ENCODE results near the gene TOGARAM1.

Gene TOGARAM1, protein sequence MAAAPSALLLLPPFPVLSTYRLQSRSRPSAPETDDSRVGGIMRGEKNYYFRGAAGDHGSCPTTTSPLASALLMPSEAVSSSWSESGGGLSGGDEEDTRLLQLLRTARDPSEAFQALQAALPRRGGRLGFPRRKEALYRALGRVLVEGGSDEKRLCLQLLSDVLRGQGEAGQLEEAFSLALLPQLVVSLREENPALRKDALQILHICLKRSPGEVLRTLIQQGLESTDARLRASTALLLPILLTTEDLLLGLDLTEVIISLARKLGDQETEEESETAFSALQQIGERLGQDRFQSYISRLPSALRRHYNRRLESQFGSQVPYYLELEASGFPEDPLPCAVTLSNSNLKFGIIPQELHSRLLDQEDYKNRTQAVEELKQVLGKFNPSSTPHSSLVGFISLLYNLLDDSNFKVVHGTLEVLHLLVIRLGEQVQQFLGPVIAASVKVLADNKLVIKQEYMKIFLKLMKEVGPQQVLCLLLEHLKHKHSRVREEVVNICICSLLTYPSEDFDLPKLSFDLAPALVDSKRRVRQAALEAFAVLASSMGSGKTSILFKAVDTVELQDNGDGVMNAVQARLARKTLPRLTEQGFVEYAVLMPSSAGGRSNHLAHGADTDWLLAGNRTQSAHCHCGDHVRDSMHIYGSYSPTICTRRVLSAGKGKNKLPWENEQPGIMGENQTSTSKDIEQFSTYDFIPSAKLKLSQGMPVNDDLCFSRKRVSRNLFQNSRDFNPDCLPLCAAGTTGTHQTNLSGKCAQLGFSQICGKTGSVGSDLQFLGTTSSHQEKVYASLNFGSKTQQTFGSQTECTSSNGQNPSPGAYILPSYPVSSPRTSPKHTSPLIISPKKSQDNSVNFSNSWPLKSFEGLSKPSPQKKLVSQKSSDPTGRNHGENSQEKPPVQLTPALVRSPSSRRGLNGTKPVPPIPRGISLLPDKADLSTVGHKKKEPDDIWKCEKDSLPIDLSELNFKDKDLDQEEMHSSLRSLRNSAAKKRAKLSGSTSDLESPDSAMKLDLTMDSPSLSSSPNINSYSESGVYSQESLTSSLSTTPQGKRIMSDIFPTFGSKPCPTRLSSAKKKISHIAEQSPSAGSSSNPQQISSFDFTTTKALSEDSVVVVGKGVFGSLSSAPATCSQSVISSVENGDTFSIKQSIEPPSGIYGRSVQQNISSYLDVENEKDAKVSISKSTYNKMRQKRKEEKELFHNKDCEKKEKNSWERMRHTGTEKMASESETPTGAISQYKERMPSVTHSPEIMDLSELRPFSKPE (N-terminal part only)

DNA sequence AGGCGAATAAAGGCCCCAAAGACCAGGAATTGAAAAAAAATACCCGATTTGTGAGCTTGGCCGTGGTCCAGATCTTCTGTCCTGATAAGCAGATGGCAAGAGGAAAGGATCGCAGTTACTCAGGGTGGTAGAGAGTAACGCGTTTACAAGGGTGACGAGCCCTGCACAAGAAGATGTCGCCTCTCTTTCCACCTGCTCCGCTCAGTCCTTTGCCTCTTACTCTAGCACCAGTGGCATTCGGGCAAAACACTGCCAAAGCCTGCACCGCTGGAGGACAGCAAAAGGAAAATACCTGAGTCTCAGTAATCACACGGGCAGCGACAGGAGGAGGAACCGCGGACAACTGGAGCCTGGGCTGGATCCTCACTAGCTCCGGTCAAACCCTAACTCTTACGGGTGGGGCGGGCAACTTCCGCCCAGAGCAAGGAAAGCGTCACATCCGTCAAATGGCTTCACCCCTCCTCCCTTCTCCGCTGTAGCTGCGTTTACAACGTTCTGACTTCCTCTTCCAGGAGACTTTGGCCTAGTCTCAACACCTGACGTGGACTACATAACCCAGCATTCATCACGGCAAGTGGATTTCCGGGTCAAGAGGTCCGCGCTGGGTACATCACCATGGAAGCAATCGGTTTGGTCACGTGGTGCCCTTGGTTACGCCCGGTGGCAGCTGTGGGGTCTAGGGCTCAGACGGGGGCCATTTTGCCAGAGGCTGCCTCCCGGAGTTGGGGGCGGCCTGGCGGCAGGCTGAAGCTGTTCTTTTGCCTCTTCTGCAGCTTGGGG lies at the start of gene TOGARAM1, which contains the start of gene KLHL28:
TSS of gene TOGARAM1 (plus strand) at position 637 of the 780 bp plus-strand sequence. CDS start 232 bp downstream, outside the sequence.
TSS of gene KLHL28 (minus strand) at position 394 of the 780 bp plus-strand sequence. CDS start 16,019 bp downstream, outside the sequence.
- peak within 1 kb of the TSS; percentile 83 for H3K27ac ChIP-seq (ENCODE audit: low read depth, low read length)
- peak within 1 kb of the TSS; percentile 66 for H3K9ac ChIP-seq (ENCODE audit: low read length)
- H3K4me3 ChIP-seq (ENCODE audit: low read length): peak within 1 kb of the TSS; percentile 94
- H3K4me1 ChIP-seq (ENCODE audit: control insufficient read depth, insufficient read depth, low read length): peaks cover 20% of the 10 kb centered on the region
- H3K27me3 ChIP-seq (ENCODE audit: control insufficient read depth, insufficient read depth, low read length): no peaks in the 10 kb centered on the region
- H3K36me3 ChIP-seq (ENCODE audit: control insufficient read depth, insufficient read depth, low read length): no peaks in the 10 kb centered on the region

DNA sequence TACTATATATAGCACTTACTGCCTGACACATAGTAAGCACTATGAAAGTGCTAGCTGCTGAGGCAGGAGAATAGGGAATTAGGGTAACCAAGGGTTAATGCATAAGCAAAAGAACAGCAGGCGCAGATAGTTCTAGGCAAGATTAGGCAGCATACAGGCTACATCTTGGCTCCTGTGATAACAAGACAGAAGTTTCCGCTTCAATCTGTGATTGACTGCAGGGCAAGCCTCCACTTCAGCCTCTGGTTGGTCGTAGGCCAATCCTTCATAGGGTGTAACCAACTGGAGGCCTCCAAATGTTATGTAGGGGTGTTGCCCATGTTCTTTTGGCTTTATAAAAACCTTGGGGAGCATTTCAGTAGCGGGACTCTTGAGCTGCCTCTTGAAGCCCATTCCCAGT lies 47.1 kb upstream of the TOGARAM1 start:
- no peak overlapping the region for H3K4me3 ChIP-seq (ENCODE audit: low read length)
- no peak overlapping the region for H3K9ac ChIP-seq (ENCODE audit: low read length)
- no peak overlapping the region for H3K27ac ChIP-seq (ENCODE audit: low read depth, low read length)
- H3K4me1 ChIP-seq (ENCODE audit: control insufficient read depth, insufficient read depth, low read length): no peaks in the 10 kb centered on the region
- no peaks in the 10 kb centered on the region for H3K27me3 ChIP-seq (ENCODE audit: control insufficient read depth, insufficient read depth, low read length)
- H3K36me3 ChIP-seq (ENCODE audit: control insufficient read depth, insufficient read depth, low read length): no peaks in the 10 kb centered on the region

DNA sequence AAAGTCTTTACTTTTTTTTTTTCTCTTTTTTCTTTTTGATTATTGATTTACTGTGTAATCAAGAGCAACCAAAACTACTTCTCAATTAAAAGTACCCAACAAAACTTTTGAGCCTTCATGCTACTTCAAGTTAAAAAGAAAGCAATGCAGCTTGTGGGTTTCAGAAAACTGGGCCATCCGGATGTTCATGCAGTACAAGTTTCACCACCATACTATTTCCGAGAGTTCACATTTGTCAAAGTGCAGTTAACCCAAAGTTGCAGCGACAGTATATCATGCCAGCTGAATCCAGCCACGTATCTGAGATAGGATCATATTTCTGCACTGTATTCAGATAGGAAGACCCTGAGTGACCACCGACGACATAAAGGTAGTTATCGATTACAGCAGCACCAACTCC lies 33.2 kb upstream of the TOGARAM1 start:
- Histone ChIP-seq H3K36me3 (ENCODE audit: control insufficient read depth, insufficient read depth, low read length) (no peaks in the 10 kb centered on the region), H3K27me3 (ENCODE audit: control insufficient read depth, insufficient read depth, low read length) (no peaks in the 10 kb centered on the region)

DNA sequence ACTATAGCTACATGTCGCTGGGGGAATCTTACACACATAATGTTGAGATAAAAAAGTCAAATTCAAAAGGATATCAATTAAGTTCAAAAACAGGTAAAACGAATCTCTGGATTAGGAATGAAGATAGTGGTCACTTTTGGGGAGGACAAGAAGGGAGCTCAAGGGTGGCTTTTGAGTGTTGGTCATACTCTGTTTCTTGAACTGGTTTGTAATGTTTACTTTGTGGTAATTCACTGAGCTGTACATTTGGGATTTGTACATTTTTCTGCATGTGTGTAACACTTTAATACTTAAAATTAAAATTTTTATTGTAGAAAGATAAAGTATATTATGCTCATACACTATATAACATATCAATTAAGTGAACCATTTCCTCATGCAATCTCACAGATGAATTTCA lies 26.8 kb upstream of the TOGARAM1 start:
- H3K9ac ChIP-seq (ENCODE audit: low read length): no peak overlapping the region
- no peak overlapping the region for H3K4me3 ChIP-seq (ENCODE audit: low read length)
- H3K27ac ChIP-seq (ENCODE audit: low read depth, low read length): no peak overlapping the region
- no peaks in the 10 kb centered on the region for H3K27me3 ChIP-seq (ENCODE audit: control insufficient read depth, insufficient read depth, low read length)
- peaks cover 7% of the 10 kb centered on the region for H3K36me3 ChIP-seq (ENCODE audit: control insufficient read depth, insufficient read depth, low read length)
- no peaks in the 10 kb centered on the region for H3K4me1 ChIP-seq (ENCODE audit: control insufficient read depth, insufficient read depth, low read length)

More for the DNA sequence above, 33.2 kb upstream of the TOGARAM1 start:
- no peak overlapping the region for H3K4me3 ChIP-seq (ENCODE audit: low read length)
- H3K27ac ChIP-seq (ENCODE audit: low read depth, low read length): no peak overlapping the region
- H3K4me1 ChIP-seq (ENCODE audit: control insufficient read depth, insufficient read depth, low read length): no peaks in the 10 kb centered on the region
- no peak overlapping the region for H3K9ac ChIP-seq (ENCODE audit: low read length)

DNA sequence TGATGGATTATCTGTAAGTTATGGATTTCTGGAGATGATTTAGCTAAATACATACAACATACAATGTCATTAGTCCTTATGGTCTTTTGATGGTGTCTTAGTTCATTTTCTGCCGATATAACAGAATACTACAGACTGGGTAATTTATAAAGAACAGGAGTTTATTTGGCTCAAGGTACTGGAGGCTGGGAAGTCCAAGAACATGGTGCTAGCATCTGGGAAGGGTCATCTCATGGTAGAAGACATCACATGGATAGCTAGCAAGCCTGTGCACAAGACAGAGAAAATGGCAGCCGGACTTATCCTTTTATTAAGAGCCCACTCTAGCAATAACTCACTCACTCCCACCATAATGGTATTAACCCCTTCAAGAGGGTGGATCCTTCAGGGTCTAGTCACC lies 24.4 kb upstream of the TOGARAM1 start:
- no peaks in the 10 kb centered on the region for H3K27me3 ChIP-seq (ENCODE audit: control insufficient read depth, insufficient read depth, low read length)
- H3K27ac ChIP-seq (ENCODE audit: low read depth, low read length): no peak overlapping the region
- peaks cover 7% of the 10 kb centered on the region for H3K36me3 ChIP-seq (ENCODE audit: control insufficient read depth, insufficient read depth, low read length)
- H3K4me1 ChIP-seq (ENCODE audit: control insufficient read depth, insufficient read depth, low read length): no peaks in the 10 kb centered on the region
- H3K4me3 ChIP-seq (ENCODE audit: low read length): no peak overlapping the region
- no peak overlapping the region for H3K9ac ChIP-seq (ENCODE audit: low read length)

DNA sequence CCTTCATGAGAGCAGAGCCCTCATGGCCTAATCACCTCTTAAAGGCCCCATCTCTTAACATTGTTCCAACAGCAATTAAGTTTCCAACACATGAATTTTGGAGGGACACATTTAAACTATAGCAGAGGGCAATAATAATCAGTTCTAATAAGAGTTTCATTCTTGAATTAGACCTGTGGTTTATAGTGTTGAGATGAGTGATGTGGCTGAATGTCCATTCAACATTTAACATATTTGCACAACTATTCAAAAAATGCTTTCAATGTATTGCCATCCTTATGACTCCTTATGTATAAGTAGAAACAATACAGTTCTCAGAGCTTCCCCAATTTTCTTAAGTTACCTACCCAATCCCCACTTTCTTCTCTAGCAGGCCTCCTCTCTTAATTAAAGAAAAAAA lies 21.8 kb upstream of the TOGARAM1 start:
- Histone ChIP-seq H3K4me3 (ENCODE audit: low read length) (no peak overlapping the region), H3K27ac (ENCODE audit: low read depth, low read length) (no peak overlapping the region), H3K4me1 (ENCODE audit: control insufficient read depth, insufficient read depth, low read length) (no peaks in the 10 kb centered on the region), H3K27me3 (ENCODE audit: control insufficient read depth, insufficient read depth, low read length) (no peaks in the 10 kb centered on the region), H3K9ac (ENCODE audit: low read length) (no peak overlapping the region), H3K36me3 (ENCODE audit: control insufficient read depth, insufficient read depth, low read length) (peaks cover 7% of the 10 kb centered on the region)

DNA sequence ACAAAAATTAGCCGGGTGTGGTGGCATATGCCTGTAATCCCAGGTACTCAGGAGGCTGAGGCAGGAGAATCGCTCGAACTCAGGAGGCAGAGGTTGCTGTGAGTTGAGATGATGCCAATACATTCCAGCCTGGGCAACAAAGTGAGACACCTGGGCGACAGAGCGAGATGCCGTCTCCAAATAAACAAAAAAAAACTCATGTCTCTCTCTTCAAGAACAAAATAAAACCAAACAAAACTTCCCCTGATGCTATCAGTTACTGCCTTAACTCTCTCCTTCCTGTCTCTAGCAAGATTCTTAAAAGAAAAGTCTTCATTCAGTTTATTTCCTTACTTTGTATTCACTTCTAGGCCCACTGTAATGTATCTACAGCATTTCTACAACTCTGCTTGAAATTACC lies 21.0 kb upstream of the TOGARAM1 start:
- peaks cover 7% of the 10 kb centered on the region for H3K36me3 ChIP-seq (ENCODE audit: control insufficient read depth, insufficient read depth, low read length)

DNA sequence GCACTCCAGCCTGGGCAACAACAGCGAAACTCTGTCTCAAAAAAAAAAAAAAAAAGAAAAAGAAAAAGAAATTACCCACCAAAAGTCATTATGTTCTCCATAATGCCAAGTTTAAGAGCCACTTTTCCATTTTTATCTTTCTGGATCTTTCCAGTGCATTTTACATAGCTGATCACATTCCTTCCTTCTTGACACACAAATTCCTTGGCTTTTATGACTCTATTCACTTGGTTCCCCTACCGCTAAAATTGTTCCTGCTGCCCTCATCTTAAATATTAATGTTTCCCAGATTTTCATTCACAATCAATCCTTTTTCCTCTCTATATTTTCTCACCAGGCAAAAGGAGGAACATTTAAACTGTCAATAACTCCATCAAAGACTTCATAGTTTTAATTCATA lies 20.4 kb upstream of the TOGARAM1 start:
- no peak overlapping the region for H3K9ac ChIP-seq (ENCODE audit: low read length)
- H3K27ac ChIP-seq (ENCODE audit: low read depth, low read length): no peak overlapping the region
- no peak overlapping the region for H3K4me3 ChIP-seq (ENCODE audit: low read length)
- H3K4me1 ChIP-seq (ENCODE audit: control insufficient read depth, insufficient read depth, low read length): no peaks in the 10 kb centered on the region
- H3K27me3 ChIP-seq (ENCODE audit: control insufficient read depth, insufficient read depth, low read length): no peaks in the 10 kb centered on the region
- H3K36me3 ChIP-seq (ENCODE audit: control insufficient read depth, insufficient read depth, low read length): peaks cover 5% of the 10 kb centered on the region

More for the DNA sequence above, 21.0 kb upstream of the TOGARAM1 start:
- no peak overlapping the region for H3K27ac ChIP-seq (ENCODE audit: low read depth, low read length)
- H3K27me3 ChIP-seq (ENCODE audit: control insufficient read depth, insufficient read depth, low read length): no peaks in the 10 kb centered on the region
- H3K9ac ChIP-seq (ENCODE audit: low read length): no peak overlapping the region
- H3K4me1 ChIP-seq (ENCODE audit: control insufficient read depth, insufficient read depth, low read length): no peaks in the 10 kb centered on the region
- no peak overlapping the region for H3K4me3 ChIP-seq (ENCODE audit: low read length)

DNA sequence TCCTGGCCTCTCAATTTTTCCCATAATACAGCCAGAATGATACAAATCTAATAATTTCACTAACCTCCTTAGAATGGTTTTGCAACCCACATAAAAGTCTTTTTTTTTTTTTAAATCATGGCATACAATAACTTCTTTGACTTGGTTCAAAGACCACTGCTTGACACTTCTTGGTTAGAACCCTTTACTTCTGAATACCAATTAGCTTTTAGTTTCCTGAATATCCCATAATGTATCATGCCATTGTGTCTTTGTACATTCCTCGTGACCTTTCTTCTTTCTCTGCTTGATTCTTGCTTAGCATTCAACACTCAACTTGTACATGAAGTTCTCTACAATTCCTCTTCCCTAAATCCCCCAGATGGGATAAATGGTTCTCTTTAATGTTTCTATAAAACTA lies 19.6 kb upstream of the TOGARAM1 start:
- no peaks in the 10 kb centered on the region for H3K4me1 ChIP-seq (ENCODE audit: control insufficient read depth, insufficient read depth, low read length)
- H3K27ac ChIP-seq (ENCODE audit: low read depth, low read length): no peak overlapping the region
- H3K27me3 ChIP-seq (ENCODE audit: control insufficient read depth, insufficient read depth, low read length): no peaks in the 10 kb centered on the region
- H3K4me3 ChIP-seq (ENCODE audit: low read length): no peak overlapping the region
- no peak overlapping the region for H3K9ac ChIP-seq (ENCODE audit: low read length)
- peaks cover 4% of the 10 kb centered on the region for H3K36me3 ChIP-seq (ENCODE audit: control insufficient read depth, insufficient read depth, low read length)

DNA sequence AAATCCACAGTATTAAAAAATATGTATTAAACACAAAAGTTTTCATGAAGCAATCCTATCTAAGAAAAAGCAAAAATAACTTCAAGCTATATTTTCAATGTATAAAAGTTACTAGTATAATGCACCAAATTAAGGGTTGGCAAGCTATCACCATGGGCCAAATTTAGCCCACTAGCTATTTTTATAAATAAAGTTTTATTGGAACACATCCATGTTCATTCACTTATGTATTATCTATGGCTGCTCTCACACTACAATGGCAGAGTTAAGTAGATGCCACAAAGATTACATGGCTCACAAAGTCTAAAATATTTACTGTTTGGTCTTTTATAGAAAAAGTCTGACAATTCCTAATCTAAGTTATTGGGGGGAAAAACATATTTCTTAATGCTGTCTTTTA lies 17.9 kb upstream of the TOGARAM1 start:
- Histone ChIP-seq H3K36me3 (ENCODE audit: control insufficient read depth, insufficient read depth, low read length) (peaks cover under 1% of the 10 kb centered on the region), H3K4me3 (ENCODE audit: low read length) (no peak overlapping the region), H3K4me1 (ENCODE audit: control insufficient read depth, insufficient read depth, low read length) (no peaks in the 10 kb centered on the region), H3K27me3 (ENCODE audit: control insufficient read depth, insufficient read depth, low read length) (no peaks in the 10 kb centered on the region), H3K9ac (ENCODE audit: low read length) (no peak overlapping the region), H3K27ac (ENCODE audit: low read depth, low read length) (no peak overlapping the region)

DNA sequence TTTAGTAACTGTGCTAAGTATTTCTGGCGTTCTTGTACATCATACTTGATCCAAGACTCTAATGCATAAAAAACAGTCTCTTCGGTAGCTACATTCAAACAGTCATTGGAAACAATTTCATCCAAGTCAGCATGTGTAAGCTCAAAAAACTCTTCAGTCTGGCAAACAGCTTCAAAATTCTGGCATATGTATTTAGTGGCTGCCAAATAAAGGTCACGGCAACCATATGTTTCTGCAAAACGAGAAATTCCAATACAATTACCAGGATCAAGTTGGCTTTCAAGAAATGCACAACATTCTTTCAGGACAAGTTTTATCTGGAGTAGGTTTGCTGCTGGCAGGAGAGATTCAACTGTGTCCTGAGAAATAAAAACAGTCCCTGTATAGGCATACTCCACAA lies 16.7 kb upstream of the TOGARAM1 start:
- H3K9ac ChIP-seq (ENCODE audit: low read length): no peak overlapping the region
- no peaks in the 10 kb centered on the region for H3K36me3 ChIP-seq (ENCODE audit: control insufficient read depth, insufficient read depth, low read length)
- H3K27ac ChIP-seq (ENCODE audit: low read depth, low read length): no peak overlapping the region
- no peaks in the 10 kb centered on the region for H3K27me3 ChIP-seq (ENCODE audit: control insufficient read depth, insufficient read depth, low read length)
- H3K4me3 ChIP-seq (ENCODE audit: low read length): no peak overlapping the region
- no peaks in the 10 kb centered on the region for H3K4me1 ChIP-seq (ENCODE audit: control insufficient read depth, insufficient read depth, low read length)
